H9 (cell line): ENCODE results near the gene CFAP46. TPM values are rescaled to one million over a fixed set of nuclear protein-coding genes. Genes with fewer than 3 reads are reported as not detected.

Source experiments
- DNase-seq: peaks from one replicate; pipeline ENCODE4 v3.0.0-alpha.2; 2017
- H2AFZ ChIP-seq: one replicate; pipeline ENCODE4 v1.6.1; 2013; ENCODE audit warnings: mild to moderate bottlenecking, low read length, control low read depth, moderate library complexity
- H2AK5ac ChIP-seq: 2 replicates; pipeline ENCODE4 v1.6.1; 2013; ENCODE audit warnings: low read length, control low read depth, mixed read lengths; ENCODE audit not compliant: insufficient read length
- H2BK120ac ChIP-seq: one replicate; pipeline ENCODE4 v1.6.1; 2013; ENCODE audit warnings: low read depth, mild to moderate bottlenecking, low read length, control low read depth, inconsistent platforms; ENCODE audit not compliant: poor library complexity, severe bottlenecking
- H2BK12ac ChIP-seq: 2 replicates; pipeline ENCODE4 v1.6.1; 2013; ENCODE audit warnings: low read length, control low read depth, mixed read lengths, low read depth; ENCODE audit not compliant: insufficient read length
- H2BK15ac ChIP-seq: 2 replicates; pipeline ENCODE4 v1.6.1; 2013; ENCODE audit warnings: low read depth, low read length, control low read depth
- H2BK20ac ChIP-seq: one replicate; pipeline ENCODE4 v1.6.1; 2013; ENCODE audit warnings: low read depth, mild to moderate bottlenecking, low read length, control low read depth, inconsistent platforms; ENCODE audit not compliant: poor library complexity, severe bottlenecking
- H2BK5ac ChIP-seq: 2 replicates; pipeline ENCODE4 v1.6.1; 2013; ENCODE audit warnings: low read length, control low read depth, mixed read lengths; ENCODE audit not compliant: insufficient read length
- H3K14ac ChIP-seq: 2 replicates; pipeline ENCODE4 v1.6.1; 2013; ENCODE audit warnings: low read length, control low read depth; ENCODE audit not compliant: insufficient read depth
- H3K18ac ChIP-seq: 2 replicates; pipeline ENCODE4 v1.6.1; 2013; ENCODE audit warnings: low read depth, mild to moderate bottlenecking, mixed read lengths, low read length, control low read depth; ENCODE audit not compliant: insufficient read length
- H3K23ac ChIP-seq: 2 replicates; pipeline ENCODE4 v1.6.1; 2013; ENCODE audit warnings: low read length, control low read depth, mixed read lengths, low read depth; ENCODE audit not compliant: insufficient read length
- H3K23me2 ChIP-seq: 2 replicates; pipeline ENCODE4 v1.6.1; 2013; ENCODE audit warnings: low read depth, mild to moderate bottlenecking, mixed read lengths, low read length, control low read depth; ENCODE audit not compliant: insufficient read length, poor library complexity, severe bottlenecking
- H3K27ac ChIP-seq: 2 replicates; pipeline ENCODE4 v1.5.1; 2013; ENCODE audit warnings: low read length, control low read depth, mixed read lengths, low read depth; ENCODE audit not compliant: insufficient read length
- H3K27me3 ChIP-seq: 2 replicates; pipeline ENCODE4 v1.6.1; 2013; ENCODE audit warnings: low read length, control low read depth, inconsistent platforms; ENCODE audit not compliant: insufficient read depth
- H3K4ac ChIP-seq: 2 replicates; pipeline ENCODE4 v1.6.1; 2013; ENCODE audit warnings: low read depth, mild to moderate bottlenecking, control low read depth, inconsistent platforms, low read length, moderate library complexity
- H3K4me1 ChIP-seq: 2 replicates; pipeline ENCODE4 v1.6.1; 2013; ENCODE audit warnings: low read length, control low read depth, inconsistent platforms; ENCODE audit not compliant: insufficient read depth
- H3K4me2 ChIP-seq: 2 replicates; pipeline ENCODE4 v1.6.1; 2013; ENCODE audit warnings: low read length, control low read depth, mixed read lengths; ENCODE audit not compliant: insufficient read length, insufficient read depth
- H3K56ac ChIP-seq: 2 replicates; pipeline ENCODE4 v1.6.1; 2013; ENCODE audit warnings: low read depth, mild to moderate bottlenecking, mixed read lengths, low read length, control low read depth; ENCODE audit not compliant: insufficient read length
- H3K79me1 ChIP-seq: 2 replicates; pipeline ENCODE4 v1.6.1; 2013; ENCODE audit warnings: low read depth, mild to moderate bottlenecking, moderate library complexity, low read length, control low read depth, inconsistent platforms; ENCODE audit not compliant: insufficient read depth, poor library complexity, severe bottlenecking
- H3K79me2 ChIP-seq: 2 replicates; pipeline ENCODE4 v1.6.1; 2013; ENCODE audit warnings: low read length, control low read depth, inconsistent platforms; ENCODE audit not compliant: insufficient read depth
- H3K9ac ChIP-seq: 2 replicates; pipeline ENCODE4 v1.6.1; 2013; ENCODE audit warnings: low read length, control low read depth, mixed read lengths; ENCODE audit not compliant: insufficient read length; ENCODE audit errors: extremely low read depth
- H3K9me3 ChIP-seq: one replicate; pipeline ENCODE4 v1.6.1; 2013; ENCODE audit warnings: low read depth, low read length, inconsistent platforms; ENCODE audit not compliant: control insufficient read depth
- H3T11ph ChIP-seq: one replicate; pipeline ENCODE4 v1.6.1; 2013; ENCODE audit warnings: mild to moderate bottlenecking, low read length, control low read depth, inconsistent platforms
- H4K20me1 ChIP-seq: one replicate; pipeline ENCODE4 v1.6.1; 2013; ENCODE audit not compliant: control insufficient read depth, insufficient read length, insufficient read depth
- H4K5ac ChIP-seq: 2 replicates; pipeline ENCODE4 v1.6.1; 2013; ENCODE audit warnings: low read depth, mild to moderate bottlenecking, mixed read lengths, low read length, control low read depth; ENCODE audit not compliant: insufficient read length
- H4K8ac ChIP-seq: replicated peaks from 2 replicates; pipeline ENCODE4 v1.6.1; 2013; ENCODE audit warnings: low read length, control low read depth, mixed read lengths, low read depth; ENCODE audit not compliant: insufficient read length
- H4K91ac ChIP-seq: 2 replicates; pipeline ENCODE4 v1.6.1; 2013; ENCODE audit warnings: low read depth, mild to moderate bottlenecking, moderate library complexity, mixed read lengths, low read length, control low read depth; ENCODE audit not compliant: insufficient read length
- H3K27ac Mint-ChIP-seq, 3 experiments: 2 replicates in 2 of 3; 3 replicates in 1 of 3; pipeline ENCODE4 v1.8.0; 2020 to 2021; ENCODE audit warnings: mixed read lengths in 3 of 3, mild to moderate bottlenecking in 1 of 3, moderate library complexity in 1 of 3
- H3K27me3 Mint-ChIP-seq: 2 replicates; pipeline ENCODE4 v1.8.0; 2021; ENCODE audit warnings: low read depth, mild to moderate bottlenecking, moderate library complexity, mixed read lengths
- H3K36me3 Mint-ChIP-seq, 3 experiments: 2 replicates in 2 of 3; 3 replicates in 1 of 3; pipeline ENCODE4 v1.8.0; 2020 to 2021; ENCODE audit warnings: low read depth in 3 of 3, mixed read lengths in 3 of 3; ENCODE audit not compliant: insufficient read depth in 1 of 3
- H3K4me1 Mint-ChIP-seq, 2 experiments: 2 replicates each; pipeline ENCODE4 v1.8.0; 2020; ENCODE audit warnings: mixed read lengths in 2 of 2
- H3K4me3 Mint-ChIP-seq, 2 experiments: 2 replicates in 1 of 2; 3 replicates in 1 of 2; pipeline ENCODE4 v1.8.0; 2020 to 2021; ENCODE audit warnings: mild to moderate bottlenecking in 2 of 2, mixed read lengths in 2 of 2, moderate library complexity in 1 of 2
- H3K9me3 Mint-ChIP-seq, 2 experiments: 2 replicates in 1 of 2; 3 replicates in 1 of 2; pipeline ENCODE4 v1.8.0; 2020; ENCODE audit warnings: mild to moderate bottlenecking in 2 of 2, mixed read lengths in 2 of 2, moderate library complexity in 1 of 2
- CTCF ChIP-seq: fragments of 200-600 bp; sonication (generic); conservative IDR thresholded peaks from 3 replicates; pipeline ENCODE4 v1.8.0; 2021; ENCODE audit warnings: antibody characterized with exemption, mild to moderate bottlenecking
- WGBS: extraction: QIAGEN DNeasy Blood & Tissue Kit; methylation state at CpG from one replicate; pipeline ENCODE4 v1.1.7; 2013; ENCODE audit warnings: missing lambda C conversion rate, low lambda C conversion rate, mixed read lengths; ENCODE audit not compliant: insufficient read length; ENCODE audit errors: extremely low coverage; 5-methylcytosine and 5-hydroxymethylcytosine counted together
- total RNA-seq: library from RNA; stranded (reverse); gene quantifications from 2 replicates; pipeline ENCODE4 v1.2.1, GENCODE V29; 2021

CFAP46 gene
- total RNA-seq, 1 experiment from 2014 or later: 3.1 TPM

GRCh38 chr10:132947843-132948242 is 5.5 kb upstream of the CFAP46 start:
- no peak overlapping the region for H3K27ac Mint-ChIP-seq
- H3K27me3 Mint-ChIP-seq: peaks cover 9% of the 10 kb centered on the region
- Histone ChIP-seq H2BK15ac (no peak overlapping the region), H3K9ac (no peak overlapping the region), H3K4me1 (peaks cover 2% of the 10 kb centered on the region; the same call in 1 of the 2 replicates), H3K27me3 (no peaks in the 10 kb centered on the region), H2AK5ac (no peak overlapping the region), H4K5ac (no peak overlapping the region), H3K79me1 (no peaks in the 10 kb centered on the region), H2BK12ac (no peak overlapping the region), H4K91ac (no peak overlapping the region), H3K4ac (no peak overlapping the region), H3K23ac (no peak overlapping the region), H3K23me2 (no peaks in the 10 kb centered on the region), H3K9me3 (no peaks in the 10 kb centered on the region), H2AFZ (no peak overlapping the region), H3K79me2 (no peaks in the 10 kb centered on the region), H4K8ac (no peak overlapping the region), H3K14ac (no peak overlapping the region), H3K56ac (no peak overlapping the region), H2BK5ac (no peak overlapping the region), H3K4me2 (no peak overlapping the region), H2BK120ac (no peak overlapping the region), H3K27ac (no peak overlapping the region), H3K18ac (no peak overlapping the region), H3T11ph (no peak overlapping the region), H2BK20ac (no peak overlapping the region), H4K20me1 (no peaks in the 10 kb centered on the region)
- peak; percentile 5 for DNase-seq
- peaks cover 11% of the 10 kb centered on the region in 2 experiments for H3K4me1 Mint-ChIP-seq
- no peak overlapping the region for H3K4me3 Mint-ChIP-seq
- no peaks in the 10 kb centered on the region for H3K36me3 Mint-ChIP-seq
- no CpG with 5 or more reads among the region's 6 CpGs for WGBS
- no peak for TF ChIP-seq CTCF
- peaks cover 0 to 3% of the 10 kb centered on the region in 2 experiments; a peak in 1 of 5 replicates for H3K9me3 Mint-ChIP-seq
